Fibroblast of skin of right biceps (primary cell): ENCODE measurements around the gene KRTAP29-1.

Experiments
- DNase-seq: peaks from one replicate; pipeline ENCODE4 v3.0.0-alpha.2; 2013

Gene KRTAP29-1

GRCh38 chr17:41327411-41328120 lies 24.9 kb upstream of the KRTAP29-1 start:
- DNase-seq, result no peak

- DNase-seq, result no peak
Observed at GRCh38 chr17:41326173-41327145, 23.8 kb upstream of the KRTAP29-1 start.

DNA sequence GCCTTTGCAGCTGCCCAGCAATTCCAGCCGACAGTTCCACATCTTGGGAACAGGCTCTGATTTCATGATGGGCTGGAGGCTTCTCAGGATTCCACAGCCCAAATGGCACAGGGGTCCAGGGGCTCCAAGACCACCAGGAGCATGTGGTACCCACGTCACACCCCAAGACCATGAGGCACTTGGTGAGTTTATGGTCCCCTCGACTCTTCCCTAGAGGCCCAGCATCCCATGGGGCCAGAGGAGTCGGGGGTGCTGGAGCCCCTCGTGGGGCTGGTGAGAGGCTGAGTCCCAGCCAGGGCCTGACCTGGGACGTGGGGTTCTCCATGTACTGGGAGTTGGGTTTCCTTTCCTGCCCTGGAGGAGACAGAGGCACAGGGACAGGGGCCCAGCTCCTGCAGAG lies 23.0 kb upstream of the KRTAP29-1 start:
- DNase-seq, result no peak

- no peak for DNase-seq
Observed at GRCh38 chr17:41325126-41325525, 22.5 kb upstream of the KRTAP29-1 start.

DNA sequence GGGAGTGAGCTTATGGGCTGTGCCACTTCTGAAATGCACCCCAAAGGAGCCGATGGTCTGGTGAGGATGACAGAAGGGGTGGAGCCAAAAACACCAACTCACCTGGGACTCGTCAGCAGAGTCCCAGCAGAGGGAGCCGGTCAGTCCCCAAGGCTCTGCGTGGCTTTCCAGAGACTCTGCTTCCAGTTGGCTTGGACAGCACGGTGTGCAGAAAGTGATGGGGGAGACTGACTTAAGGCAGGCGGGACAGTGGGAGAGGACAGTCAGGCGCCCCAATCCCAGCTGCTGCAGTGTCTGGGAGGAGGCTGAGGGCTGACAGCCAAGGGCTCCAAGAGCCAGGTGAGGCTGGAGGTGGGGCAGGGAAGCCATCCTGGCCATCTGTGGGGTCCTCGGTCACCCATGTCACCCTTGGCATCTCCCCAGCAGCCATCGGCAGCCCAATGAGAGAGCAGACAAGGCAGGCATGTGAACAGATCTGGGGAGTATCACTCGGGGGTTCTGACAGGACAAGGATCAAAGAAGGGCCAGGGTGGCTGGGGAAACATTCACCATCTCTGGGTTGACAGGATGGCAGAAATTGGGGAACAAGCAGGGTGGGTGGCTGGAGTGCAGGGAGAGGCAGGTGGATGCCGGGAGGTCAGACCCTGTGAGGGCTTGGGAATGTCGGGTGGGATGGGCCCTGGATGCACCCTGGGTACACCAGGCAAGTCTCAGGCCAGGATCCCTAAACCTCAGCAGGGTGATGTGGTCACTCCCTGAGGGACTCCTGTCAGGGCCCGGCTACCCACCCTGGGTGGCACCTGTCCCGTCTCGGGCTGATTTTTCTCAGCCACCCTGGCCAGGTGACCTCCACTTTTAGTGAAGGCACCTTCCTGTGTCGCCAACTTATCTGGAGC lies 21.8 kb upstream of the KRTAP29-1 start:
- peak; percentile 10 for DNase-seq

DNA sequence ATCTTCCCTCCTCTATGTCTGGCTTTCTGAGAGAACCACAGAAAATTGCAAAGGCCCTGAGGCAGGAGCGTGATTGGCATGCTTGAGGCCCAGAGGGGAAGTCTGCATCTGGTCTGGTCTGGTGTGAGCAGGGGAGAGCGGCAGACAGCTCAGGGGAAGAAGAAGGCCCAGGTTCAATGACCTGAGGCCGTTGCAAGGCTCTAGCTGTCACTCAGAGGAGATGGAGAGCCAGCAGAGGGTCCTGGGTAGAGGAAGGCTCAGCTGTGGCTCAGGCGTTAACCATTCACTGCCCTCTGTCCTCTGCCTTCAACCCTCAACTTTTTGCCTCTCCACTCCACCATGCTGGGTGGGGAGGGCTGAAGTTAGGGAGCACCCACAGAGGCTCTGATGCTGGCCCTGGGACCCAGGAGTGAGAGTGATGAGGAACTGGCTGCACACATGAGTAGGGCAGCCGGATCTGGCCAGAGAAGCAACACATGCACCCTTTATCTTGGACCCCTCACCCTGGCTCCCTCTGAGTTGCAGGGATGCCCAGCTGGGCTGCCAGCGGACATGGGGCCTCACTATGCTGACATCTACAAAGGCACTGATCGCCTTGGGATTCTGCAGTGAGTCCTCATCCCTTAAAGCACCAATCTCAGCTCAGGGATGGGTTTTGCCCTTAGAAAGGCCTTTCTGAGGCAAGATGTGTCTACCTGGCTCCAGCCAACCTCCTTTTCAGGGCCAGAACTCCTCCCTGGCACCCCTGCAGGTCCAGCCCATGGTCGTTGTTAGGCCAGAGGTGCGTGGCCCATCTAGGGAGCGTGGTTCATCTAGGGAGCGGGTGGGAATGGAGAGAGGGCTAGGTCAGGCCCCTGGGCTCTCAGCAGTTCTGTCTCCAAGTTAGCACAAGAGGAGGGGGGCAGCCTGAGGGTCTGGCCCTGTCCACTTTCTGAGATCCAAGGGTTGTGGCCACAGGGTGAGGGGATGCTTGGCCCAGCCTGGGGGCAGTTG lies 20.5 kb upstream of the KRTAP29-1 start:
- DNase-seq, result no peak

GRCh38 chr17:41322094-41322902 lies 19.6 kb upstream of the KRTAP29-1 start:
- peak; percentile 73 for DNase-seq

GRCh38 chr17:41318231-41318630 lies 15.6 kb upstream of the KRTAP29-1 start:
- no peak for DNase-seq

DNA sequence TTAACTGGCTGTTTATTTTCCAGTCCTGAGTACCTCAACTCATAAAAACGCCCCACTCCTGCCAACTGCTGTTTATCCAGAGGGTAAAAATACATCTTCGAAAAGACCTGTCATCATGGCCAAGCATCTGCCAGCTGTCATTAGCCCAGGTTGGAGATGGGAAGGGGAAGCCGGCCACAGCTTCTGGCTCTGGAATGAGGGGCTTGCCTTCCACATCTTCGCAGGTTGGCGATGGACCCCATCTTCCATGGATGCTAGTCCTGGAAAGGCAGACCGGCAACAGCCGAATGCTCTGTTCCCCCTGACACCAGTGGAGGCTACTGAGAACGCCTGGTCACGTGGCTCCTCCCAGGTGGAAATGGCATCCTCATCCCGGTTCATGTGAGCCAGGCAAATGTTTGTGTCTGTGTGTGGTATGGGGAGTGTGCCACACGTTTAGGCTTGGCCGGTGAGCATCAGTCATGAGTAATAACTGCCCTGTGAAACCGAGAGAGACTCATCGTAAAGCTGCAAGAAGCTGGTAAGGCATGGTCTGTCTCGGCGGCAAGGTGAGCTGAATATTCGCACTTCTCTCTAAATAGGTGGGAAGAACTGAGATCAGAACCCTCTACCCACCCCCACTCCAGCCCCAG lies 13.3 kb upstream of the KRTAP29-1 start:
- no peak for DNase-seq

DNA sequence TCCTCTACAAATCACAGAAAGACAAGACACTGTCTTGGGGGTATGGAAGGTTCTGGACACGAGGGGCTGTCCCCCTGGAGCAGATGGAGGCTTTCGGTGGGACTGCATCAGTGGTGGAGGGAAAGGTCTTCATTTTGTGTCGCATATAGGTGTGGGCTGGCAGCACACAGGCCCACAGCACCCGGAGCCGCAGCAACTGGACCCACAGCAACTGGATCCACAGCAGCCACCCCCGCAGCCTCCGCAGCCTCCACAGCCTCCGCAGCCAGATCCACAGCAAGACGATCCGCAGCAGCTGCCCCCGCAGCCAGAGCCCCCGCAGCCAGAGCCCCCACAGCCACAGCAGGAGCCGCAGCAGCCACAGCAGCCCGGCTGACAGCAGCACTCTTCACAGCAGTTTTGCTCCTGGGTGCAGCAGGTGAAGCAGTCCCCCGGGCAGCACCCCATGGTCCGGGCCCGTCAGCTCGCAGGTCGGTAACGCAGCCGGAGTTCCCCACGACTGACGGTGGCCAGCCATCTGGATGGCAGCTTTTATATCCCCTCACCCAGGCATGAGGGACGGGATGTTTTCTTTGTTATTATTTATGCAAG lies 12.6 kb upstream of the KRTAP29-1 start, which contains the start of gene KRTAP17-1:
KRTAP17-1 (minus strand) TSS at position 507 of the 591 bp plus-strand sequence; CDS start at position 447, 60 bp downstream.
- DNase-seq, result no peak

DNA sequence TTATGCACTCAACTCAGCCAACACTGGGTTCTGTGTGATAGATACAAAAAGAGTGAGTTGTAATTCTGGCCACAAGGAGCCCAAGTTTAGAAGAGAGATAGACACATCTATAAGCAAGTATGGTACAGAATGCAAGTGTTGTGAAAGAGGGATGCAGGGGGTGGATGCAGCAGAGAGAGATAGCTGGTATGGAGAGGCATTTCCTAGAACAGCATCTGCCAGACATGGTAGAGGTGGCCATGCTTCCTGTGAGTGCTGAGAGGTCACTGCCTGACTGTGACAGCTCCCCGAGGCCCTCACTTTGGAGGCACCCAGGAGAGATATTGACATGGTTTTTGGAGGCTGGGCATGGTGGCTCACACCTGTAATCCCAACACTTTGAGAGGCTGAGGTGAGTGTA lies 8.5 kb upstream of the KRTAP29-1 start:
- no peak for DNase-seq

DNA sequence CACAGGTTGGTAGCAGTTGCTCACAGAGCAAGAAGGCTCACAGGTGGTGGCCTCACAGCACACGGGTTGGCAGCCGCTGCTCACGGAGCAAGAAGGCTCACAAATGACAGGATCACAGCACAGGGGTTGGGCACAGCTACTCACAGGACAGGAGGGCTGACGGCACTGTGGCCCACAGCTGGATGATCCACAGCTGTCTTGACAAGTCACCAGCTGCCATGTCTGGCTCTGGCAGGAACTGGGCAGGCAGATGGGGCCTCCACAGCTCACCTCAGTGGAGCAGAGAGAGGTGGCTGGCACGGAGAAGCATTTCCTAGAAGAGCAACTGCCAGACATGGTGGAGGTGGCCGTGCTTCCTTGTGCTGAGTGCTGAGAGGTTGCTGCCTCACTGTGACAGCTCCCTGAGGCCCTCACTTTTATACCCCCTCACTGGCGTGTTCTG lies 6.3 kb upstream of the KRTAP29-1 start, which contains the start of gene KRTAP16-1:
KRTAP16-1 (minus strand) TSS at position 392 of the 442 bp plus-strand sequence; CDS start at position 336, 56 bp downstream.
- DNase-seq, result no peak

DNA sequence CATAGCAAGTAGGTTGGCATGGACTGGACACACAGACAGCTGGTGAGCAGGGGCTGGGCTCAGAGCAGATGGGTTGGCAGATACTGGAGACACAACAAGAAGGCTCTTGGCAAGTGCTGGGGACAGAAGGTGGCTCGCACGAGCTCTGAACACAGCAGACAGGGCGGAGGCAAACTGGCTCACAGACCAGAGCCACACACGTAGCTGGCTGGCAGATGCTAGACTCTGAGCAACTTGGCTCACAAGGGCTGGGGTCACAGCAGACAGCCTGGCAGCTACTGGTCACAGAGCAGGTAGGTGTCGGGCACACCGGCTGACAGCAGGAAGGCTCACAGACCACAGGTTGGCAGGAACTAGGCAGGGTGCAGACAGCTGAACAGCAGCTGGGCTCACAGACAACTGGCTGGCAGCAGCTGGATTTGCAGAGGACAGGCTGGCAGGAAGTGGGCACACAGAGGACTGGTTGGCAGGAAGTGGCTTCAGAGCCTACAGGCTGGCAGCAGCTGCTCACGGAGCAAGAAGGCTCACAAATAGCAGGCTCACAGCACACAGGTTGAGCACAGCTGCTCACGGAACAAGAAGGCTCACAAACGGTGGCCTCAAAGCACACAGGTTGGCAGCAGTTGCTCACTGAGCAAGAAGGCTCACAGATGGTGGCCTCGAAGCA lies 5.7 kb upstream of the KRTAP29-1 start:
- DNase-seq, result no peak

DNA sequence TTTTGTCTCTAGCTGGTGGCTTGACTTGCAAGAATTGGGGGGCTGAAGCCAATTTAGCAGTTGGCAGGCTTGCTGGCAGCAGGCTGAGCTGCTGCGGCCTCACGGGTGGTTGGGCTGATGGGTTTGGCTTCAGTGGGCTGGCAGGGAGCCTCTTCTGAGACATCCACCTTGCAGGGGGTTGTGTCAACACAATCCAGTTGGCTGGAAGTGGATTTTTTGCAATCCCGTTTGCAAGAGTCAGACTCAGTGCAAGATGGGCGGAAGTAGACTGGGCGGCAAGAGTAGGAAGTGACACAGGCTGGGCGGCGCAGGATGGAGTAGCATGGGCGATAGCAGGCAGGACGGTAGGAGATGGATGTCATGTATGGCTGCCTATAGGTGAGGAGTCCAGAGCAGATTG lies 5.0 kb upstream of the KRTAP29-1 start:
- DNase-seq, result peak; percentile 28

GRCh38 chr17:41304091-41304490 lies 1.4 kb upstream of the KRTAP29-1 start:
- DNase-seq, result no peak

- DNase-seq, result no peak
Observed at GRCh38 chr17:41302981-41303380, 330 bp upstream of the KRTAP29-1 start.

- no peak for DNase-seq
Observed at GRCh38 chr17:41301204-41301790, 1.4 kb downstream of the KRTAP29-1 start.

DNA sequence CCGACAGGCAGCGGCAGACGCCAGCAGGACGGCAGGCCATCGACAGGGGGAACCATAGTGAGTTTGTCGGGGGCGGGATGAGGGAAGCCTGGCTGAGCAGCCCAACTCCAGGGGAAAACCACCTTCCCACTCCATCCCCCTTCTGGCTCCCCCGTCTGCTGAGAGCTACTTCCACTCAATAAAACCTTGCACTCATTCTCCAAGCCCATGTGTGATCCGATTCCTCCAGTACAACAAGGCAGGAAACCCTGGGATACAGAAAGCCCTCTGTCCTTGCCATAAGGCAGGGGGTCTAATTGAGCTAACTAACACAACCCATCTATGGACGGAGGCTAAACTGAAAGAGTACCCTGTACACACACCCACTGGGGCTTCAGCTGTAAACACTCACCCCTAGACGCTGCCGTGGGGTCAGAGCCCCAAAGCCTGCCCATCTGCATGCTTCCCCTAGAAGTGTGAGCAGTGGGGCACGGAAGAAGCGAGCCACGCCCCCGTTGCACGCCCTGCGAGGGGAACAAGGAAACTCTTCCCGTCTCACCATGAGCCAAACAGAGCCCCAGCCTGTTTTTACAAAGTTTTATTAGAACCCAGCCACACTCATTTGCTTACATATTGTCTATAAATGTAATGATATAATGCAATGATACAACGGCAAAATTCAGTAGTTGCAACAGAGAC lies 4.1 kb downstream of the KRTAP29-1 start:
- no peak for DNase-seq
